Adrenal gland (tissue), 12 donors: ENCODE results near the gene MSN. TPM values are rescaled to one million over a fixed set of nuclear protein-coding genes. Genes with fewer than 3 reads are reported as not detected.
"Not testable (repeated sequence)": the region's sequence is repeated elsewhere in the genome, so short reads cannot be mapped to it uniquely, and the experiment has no call there.

Experiments
- DNase-seq, 7 donors: peaks; one replicate each; pipeline ENCODE4 v3.0.0-alpha.2; 2019 to 2020
- H3K27ac ChIP-seq, 5 donors: fragments of 200-600 bp; sonication (generic) in 4 of 5; 1 replicate in 3 of 5; 2 replicates in 2 of 5; pipeline versions ENCODE4 v1.5.1 to v1.8.0; 2016 to 2020; ENCODE audit warnings: mild to moderate bottlenecking in 1 of 5
- H3K27me3 ChIP-seq: fragments of 200-600 bp; 2 replicates; pipeline ENCODE4 v1.8.0; 2021
- H3K36me3 ChIP-seq, 2 donors: fragments of 200-600 bp; replicated peaks in 1 of 2; 1 replicate in 1 of 2; 2 replicates in 1 of 2; pipeline versions ENCODE4 v1.5.1 to v1.8.0; 2018 to 2022
- H3K4me1 ChIP-seq, 2 donors: fragments of 200-600 bp; replicated peaks in 1 of 2; 1 replicate in 1 of 2; 2 replicates in 1 of 2; pipeline versions ENCODE4 v1.5.1 to v1.8.0; 2018 to 2021
- H3K4me3 ChIP-seq, 4 donors: fragments of 200-600 bp; sonication (generic) in 3 of 4; one replicate each; pipeline ENCODE4 v1.5.1; 2016 to 2018
- H3K9me3 ChIP-seq, 3 donors: fragments of 200-600 bp; sonication (generic) in 1 of 3; replicated peaks in 1 of 3; 1 replicate in 2 of 3; 2 replicates in 1 of 3; pipeline versions ENCODE4 v1.5.1 to v1.8.0; 2016 to 2021
- POLR2A ChIP-seq, 2 donors: fragments of 450-650 bp; IDR thresholded peaks; one replicate each; pipeline ENCODE4 v1.6.1; 2017; ENCODE audit warnings: antibody characterized with exemption in 2 of 2, mild to moderate bottlenecking in 2 of 2, moderate library complexity in 1 of 2
- WGBS, 4 donors: extraction: QIAGEN DNeasy Blood & Tissue Kit in 2 of 4; methylation state at CpG; one replicate each; pipeline versions ENCODE4 v1.1.5 to v1.1.7; 2013 to 2017; 5-methylcytosine and 5-hydroxymethylcytosine counted together
- intact Hi-C, 2 donors: fragments of 100-400 bp; cut with DNase I; formaldehyde crosslinking; loops; one replicate each; pipeline versions ENCODE4 v1.14.1 to v1.15.0; 2022 to 2023
- polyA plus RNA-seq, 3 donors: library from polyadenylated mRNA; stranded (reverse); fragments of 200-250 nt in 2 of 3; fragments of 350-450 nt in 1 of 3; fragmentation: Illumina TruSeq in 1 of 3; extraction: RNeasy Lipid Tissue Mini Kit (QIAGEN cat#74804) in 1 of 3; gene quantifications; one replicate each; pipeline ENCODE4 v1.2.3, GENCODE V29; 2013 to 2014
- total RNA-seq, 9 donors: library from RNA; depleted of rRNA in 4 of 9; stranded (reverse); fragments of >200 nt in 4 of 9; fragments of 120-200 nt in 1 of 9; fragmentation: NEBNext Ultra II Directional in 1 of 9; extraction: Animal tissue kit (Norgen Biotek cat#: 25700) in 1 of 9; gene quantifications; one replicate each; pipeline versions ENCODE4 v1.1.0 to v1.2.4, GENCODE V29; 2013 to 2023
- TF ChIP-seq, protein P1 (sequence below), 6 experiments: fragments of 450-650 bp in 4 of 6; fragments of 200-600 bp in 2 of 6; sonication (generic) in 1 of 6; IDR thresholded peaks; 1 replicate in 5 of 6; 2 replicates in 1 of 6; pipeline versions ENCODE4 v1.5.1 to v1.8.0; 2016 to 2021; ENCODE audit warnings: antibody characterized with exemption in 6 of 6, mild to moderate bottlenecking in 2 of 6, moderate library complexity in 1 of 6
- donor health status: healthy with polysubstance abuse.
- donor health status: Bipolar disorder and iron deficiency.
- donor health status: DM: yes; HTN: yes; CAD: no.
- donor health status: DM: no; HTN: no; CAD: no.
- donor health status: DM: no; HTN: no; CAD: no.
- donor health status: DM: yes; HTN: yes; CAD: no.

Gene MSN
- total and polyA plus RNA-seq, 12 donors: 40.9 to 244 (median 178) TPM

DNA sequence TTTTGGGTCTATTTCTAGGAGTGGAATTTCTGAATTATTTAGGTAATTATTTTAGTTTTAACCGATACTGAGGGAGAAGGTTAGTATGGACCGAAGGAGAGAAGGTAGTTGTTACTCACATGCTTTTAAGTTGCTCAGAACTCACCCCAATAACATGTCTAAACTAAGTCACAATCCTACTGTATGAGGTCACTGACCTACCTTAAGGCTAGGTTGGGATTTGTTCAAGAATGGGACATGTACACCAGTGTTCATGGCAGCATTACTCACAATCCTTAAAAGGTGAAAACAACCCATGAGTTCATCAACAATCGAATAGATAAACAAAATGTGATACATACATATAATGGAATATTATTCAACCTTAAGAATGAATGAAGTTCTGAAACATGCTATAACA lies 90.5 kb downstream of the MSN start:
- intact Hi-C loops: no loop called here
- TF ChIP-seq, protein P1, sequence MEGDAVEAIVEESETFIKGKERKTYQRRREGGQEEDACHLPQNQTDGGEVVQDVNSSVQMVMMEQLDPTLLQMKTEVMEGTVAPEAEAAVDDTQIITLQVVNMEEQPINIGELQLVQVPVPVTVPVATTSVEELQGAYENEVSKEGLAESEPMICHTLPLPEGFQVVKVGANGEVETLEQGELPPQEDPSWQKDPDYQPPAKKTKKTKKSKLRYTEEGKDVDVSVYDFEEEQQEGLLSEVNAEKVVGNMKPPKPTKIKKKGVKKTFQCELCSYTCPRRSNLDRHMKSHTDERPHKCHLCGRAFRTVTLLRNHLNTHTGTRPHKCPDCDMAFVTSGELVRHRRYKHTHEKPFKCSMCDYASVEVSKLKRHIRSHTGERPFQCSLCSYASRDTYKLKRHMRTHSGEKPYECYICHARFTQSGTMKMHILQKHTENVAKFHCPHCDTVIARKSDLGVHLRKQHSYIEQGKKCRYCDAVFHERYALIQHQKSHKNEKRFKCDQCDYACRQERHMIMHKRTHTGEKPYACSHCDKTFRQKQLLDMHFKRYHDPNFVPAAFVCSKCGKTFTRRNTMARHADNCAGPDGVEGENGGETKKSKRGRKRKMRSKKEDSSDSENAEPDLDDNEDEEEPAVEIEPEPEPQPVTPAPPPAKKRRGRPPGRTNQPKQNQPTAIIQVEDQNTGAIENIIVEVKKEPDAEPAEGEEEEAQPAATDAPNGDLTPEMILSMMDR (IDR thresholded peaks at IDR 0.05): no peak
- no peak for TF ChIP-seq POLR2A (IDR thresholded peaks at IDR 0.05)
- 70 to 86% (median 77%) methylated on average over 3 of the region's 3 CpGs for WGBS, 4 donors

DNA sequence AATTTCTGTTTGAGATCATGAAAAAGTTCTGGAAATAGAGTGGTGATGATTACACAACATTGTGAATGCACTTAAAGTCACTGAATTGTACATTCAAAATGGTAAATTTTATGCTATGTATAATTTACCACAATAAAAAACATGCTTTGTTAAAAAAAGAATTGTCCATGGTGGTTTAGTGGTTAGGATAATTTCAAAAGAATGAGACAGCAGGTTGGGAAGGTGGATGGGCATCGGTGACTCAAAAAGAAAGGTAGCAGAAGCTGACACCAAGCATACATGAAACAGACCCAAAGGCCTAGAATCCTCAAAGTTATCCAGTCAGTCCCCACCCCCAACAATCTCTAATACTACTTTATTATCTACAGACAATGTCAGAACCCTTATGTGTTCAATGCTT lies 91.1 kb downstream of the MSN start:
- WGBS, 4 donors: 52 to 77% (median 67%) methylated on average over 1 of the region's 1 CpG
- Histone ChIP-seq H3K36me3 (no peaks in the 10 kb centered on the region), H3K4me1 (no peaks in the 10 kb centered on the region), H3K4me3 (no peak overlapping the region), H3K27ac (no peak overlapping the region), H3K27me3 (no peaks in the 10 kb centered on the region), H3K9me3 (no peaks in the 10 kb centered on the region)
- no peak for DNase-seq
- TF ChIP-seq, protein P1 (IDR thresholded peaks at IDR 0.05): no peak
- no peak for TF ChIP-seq POLR2A (IDR thresholded peaks at IDR 0.05)
- intact Hi-C loops: no loop called here

More for the DNA sequence above, 90.5 kb downstream of the MSN start:
- H3K4me3 ChIP-seq: no peak overlapping the region
- H3K27me3 ChIP-seq: peaks cover under 1% of the 10 kb centered on the region
- H3K4me1 ChIP-seq: no peaks in the 10 kb centered on the region
- no peak overlapping the region for H3K27ac ChIP-seq
- H3K36me3 ChIP-seq: no peaks in the 10 kb centered on the region
- no peak for DNase-seq
- no peaks in the 10 kb centered on the region for H3K9me3 ChIP-seq

DNA sequence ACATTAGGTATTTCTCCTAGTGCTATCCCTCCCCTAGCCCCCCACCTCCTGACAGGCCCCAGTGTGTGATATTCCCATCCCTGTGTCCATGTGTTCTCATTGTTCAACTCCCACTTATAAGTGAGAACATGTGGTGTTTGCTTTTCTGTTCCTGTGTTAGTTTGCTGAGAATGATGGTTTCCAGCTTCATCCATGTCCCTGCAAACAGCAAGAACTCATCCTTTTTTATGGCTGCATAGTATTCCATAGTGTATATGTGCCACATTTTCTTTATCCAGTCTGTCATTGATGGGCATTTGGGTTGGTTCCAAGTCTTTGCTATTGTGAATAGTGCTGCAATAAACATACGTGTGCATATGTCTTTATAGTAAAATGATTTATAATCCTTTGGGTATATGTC lies 92.1 kb downstream of the MSN start:
- H3K4me1 ChIP-seq, H3K27me3 ChIP-seq, H3K9me3 ChIP-seq, H3K27ac ChIP-seq, H3K4me3 ChIP-seq, intact Hi-C loops, H3K36me3 ChIP-seq, DNase-seq: not testable (repeated sequence)
- 55 to 79% (median 68%) methylated on average over 1 of the region's 1 CpG for WGBS, 4 donors

DNA sequence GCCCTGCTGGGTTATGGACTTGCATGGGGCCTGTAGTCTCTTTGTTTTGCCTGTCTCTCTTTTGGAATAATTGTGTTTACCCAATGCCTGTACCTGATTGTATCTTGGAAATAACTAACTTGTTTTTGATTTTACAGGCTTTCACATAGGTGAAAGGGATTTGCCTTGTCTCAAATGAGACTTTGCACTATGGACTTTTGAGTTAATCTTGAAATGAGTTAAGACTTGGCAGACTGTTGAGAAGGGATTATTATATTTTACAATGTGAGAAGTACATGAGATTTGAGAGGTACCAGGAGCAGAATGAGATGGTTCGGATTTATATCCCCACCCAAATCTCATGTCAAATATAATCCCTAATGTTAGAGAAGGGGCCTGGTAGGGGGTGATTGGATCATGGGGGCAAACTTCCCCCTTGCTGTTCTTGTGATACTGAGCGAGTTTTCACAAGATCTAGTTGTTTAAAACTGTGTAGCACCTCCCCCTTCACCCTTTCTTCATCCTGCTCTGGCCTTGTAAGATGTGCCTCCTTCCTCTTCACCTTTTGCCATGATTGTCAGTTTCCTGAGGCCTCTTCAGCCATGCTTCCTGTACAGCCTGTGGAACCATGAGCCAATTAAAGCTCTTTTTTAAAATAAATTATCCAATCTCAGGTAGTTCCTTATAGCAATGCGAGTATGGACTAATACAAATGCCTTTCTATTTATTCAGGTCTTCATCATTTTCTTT lies 102.3 kb downstream of the MSN start:
- intact Hi-C loops: no loop called here

More for the DNA sequence above, 102.3 kb downstream of the MSN start:
- Histone ChIP-seq H3K27me3 (peaks cover 12% of the 10 kb centered on the region), H3K4me1 (no peaks in the 10 kb centered on the region), H3K4me3 (no peak overlapping the region), H3K36me3 (no peaks in the 10 kb centered on the region), H3K9me3 (no peaks in the 10 kb centered on the region), H3K27ac (no peak overlapping the region)
- 74 to 79% (median 76%) methylated on average over 3 of the region's 3 CpGs for WGBS, 4 donors
- no peak for DNase-seq
- no peak for TF ChIP-seq POLR2A (IDR thresholded peaks at IDR 0.05)
- TF ChIP-seq, protein P1 (IDR thresholded peaks at IDR 0.05): no peak
